NCI-H128 (cell line): ENCODE measurements around the gene SH3D21.

Source experiments
- DNase-seq: peaks from one replicate; lab custom pipeline; 2025; ENCODE audit not compliant: unreplicated experiment; lab: John Stamatoyannopoulos, UW

SH3D21 gene

DNA sequence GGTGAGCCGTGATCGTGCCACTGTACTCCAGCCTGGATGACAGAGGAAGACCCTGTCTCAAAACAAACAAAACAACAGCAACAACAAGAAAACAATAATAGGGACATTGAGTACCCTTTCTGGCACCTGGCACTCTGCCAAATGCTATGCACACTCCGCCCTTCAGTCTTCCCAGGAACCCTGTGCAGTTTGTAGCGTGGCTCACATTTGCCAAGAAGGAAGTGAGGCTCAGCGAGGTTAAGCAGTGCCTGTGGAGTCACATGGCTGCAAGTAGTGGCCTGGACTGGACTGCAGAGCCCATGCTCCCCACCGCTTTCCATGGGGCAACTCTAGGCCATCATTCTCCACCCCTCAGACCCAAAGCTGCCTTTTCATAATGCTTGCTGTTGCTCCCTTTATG, 22.5 kb downstream of the SH3D21 start:
- no peak for DNase-seq

DNA sequence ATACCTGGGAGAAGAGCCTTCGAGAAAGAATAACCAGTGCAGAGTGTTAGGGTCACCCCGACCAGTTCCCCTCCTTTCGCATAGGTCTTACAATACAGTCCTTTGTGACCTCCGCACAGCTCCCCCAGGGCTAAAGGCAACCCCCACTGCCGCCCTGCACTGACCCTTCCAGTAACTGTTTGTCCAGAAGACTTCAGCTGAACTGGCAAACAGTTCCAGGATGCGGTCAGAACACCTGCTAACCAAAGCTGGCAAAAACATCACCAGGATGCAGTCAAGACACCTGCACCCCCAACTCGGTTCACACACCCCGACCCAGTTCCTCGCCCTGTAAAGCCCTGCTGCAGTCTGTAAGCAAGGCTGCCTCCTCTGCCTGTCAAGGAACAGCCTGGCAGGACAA, 23.6 kb downstream of the SH3D21 start:
- DNase-seq: no peak

- DNase-seq: no peak
Measured at GRCh38 chr1:36330940-36331339, 24.8 kb downstream of the SH3D21 start.

- DNase-seq: no peak
Measured at GRCh38 chr1:36337830-36338229, 31.7 kb downstream of the SH3D21 start.

DNA sequence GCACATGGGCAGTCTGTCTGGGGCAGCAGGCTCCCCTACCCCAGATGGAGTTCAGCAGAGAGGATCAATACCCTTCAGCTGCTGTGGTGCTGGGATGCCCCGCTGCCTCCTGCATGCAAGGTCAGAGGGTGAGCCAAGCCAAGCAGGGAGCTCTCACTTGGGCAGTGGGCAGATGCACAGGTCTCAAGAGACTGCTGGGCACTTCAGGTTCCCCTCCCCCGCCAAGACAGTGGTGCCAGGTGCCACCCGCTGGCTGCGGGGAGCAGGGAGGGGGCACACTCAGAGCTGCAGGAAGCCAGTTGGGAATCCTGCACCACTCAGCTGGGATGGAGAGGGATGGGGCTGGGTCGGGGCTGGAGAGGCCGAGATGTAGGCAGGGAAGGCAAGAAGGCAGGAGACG, 33.0 kb downstream of the SH3D21 start:
- DNase-seq: no peak

GRCh38 chr1:36339615-36340014, 33.4 kb downstream of the SH3D21 start:
- no peak for DNase-seq

- no peak for DNase-seq
Measured at GRCh38 chr1:36341626-36342320, 35.6 kb downstream of the SH3D21 start.

DNA sequence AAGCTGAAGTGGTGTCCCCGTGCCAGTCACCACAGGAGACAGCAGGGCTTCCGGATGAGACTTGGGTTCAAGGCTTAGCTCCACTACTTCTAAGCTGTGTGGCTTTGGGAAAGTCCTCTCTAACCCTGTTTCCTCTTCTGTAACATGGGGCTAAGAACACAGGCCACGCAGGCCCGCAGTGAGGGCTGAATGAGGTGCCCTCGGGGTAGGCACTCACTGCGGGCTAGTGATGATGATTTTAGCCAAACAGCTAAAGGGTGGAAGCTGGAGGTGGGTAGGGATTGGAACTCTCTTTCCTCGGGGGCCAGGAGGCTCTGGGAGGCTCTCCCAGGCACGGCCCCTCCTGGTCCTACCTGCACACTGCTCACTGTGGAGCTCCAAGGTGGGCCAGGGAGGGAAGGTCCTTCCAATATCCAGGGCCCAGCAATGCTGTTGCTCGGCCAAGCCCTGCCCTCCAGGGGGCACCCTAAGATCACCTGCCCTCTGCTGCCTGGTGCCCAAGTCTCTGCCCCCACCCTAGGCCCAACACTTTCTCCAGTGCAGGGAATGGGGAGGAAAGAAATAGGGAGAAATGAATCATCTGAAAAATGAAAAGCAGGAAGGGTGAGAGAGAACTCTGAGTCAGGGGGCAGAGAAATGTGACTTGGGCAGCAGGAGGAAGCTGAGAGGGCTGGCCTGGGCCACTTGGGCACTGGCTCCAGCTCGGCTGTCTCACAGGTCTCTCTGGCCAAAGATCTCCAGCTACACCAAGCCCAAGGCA, 36.4 kb downstream of the SH3D21 start:
- DNase-seq: no peak

DNA sequence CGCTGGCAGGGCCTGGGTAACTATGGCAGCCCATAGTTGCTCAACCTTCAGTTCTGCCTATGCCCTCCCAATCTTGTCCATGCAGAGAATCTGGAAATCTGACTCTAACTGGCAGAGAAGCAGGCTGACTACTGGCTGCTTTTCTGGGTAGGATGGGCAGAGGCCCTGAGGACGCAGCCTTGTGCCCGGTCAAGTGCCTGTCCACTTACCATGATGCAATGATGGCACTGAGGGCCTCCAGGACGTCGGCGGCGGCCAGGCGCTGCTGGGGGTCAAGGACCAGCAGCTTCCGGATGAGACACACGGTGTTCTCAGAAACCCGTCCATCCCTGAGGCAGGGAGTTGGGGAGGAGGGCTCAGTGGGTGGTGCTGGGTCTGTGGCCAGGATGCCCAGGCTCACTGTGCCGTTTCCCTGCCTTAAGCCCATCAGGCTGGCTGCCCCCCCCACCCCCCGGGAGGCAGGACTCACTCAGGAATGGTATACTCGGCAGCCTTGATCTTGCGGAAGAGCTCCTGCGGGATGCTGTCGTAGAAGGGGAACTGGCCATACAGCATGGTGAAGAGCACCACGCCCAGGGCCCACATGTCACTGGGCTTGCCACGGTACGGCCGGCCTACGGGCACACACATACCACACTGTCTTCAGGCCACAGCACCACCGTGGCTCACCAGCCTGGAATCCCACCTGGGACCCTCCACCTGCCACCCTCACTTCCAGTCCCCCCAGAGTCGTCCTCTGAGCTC, 37.7 kb downstream of the SH3D21 start:
- no peak for DNase-seq

DNA sequence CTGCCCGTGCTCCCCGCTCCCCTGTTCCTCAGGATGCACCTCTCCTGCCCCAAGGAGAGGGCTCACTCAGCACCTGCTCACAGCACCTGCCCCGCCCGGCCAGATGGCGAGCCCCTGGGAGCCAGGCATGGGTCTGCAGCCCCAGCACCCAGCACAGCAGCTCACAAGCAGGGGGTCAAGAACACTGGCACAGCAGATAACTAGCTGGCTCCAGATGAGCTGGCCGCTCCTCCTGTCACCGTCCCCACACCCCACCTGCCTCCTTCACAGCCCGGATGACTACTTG, 38.2 kb downstream of the SH3D21 start:
- no peak for DNase-seq

DNA sequence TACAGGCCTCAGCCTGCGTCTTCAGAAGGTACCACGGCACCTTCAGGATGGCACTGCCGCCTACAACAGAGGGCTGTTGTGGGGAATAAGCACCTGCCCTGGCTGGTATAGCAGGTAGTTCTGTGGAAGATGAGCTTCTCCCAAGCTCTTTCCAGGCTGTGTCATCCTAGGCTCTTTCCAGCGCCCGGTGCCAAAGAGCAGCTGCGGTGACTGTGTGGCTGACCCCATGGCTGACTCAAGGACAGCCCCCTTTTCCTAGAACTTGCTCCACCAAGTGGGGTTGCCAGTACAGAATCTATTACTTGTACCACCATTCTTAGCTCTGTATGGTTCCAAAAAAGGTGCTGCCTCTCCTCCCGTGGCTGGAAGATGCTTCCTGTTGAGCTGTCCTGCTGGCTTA, 39.2 kb downstream of the SH3D21 start:
- DNase-seq: no peak

GRCh38 chr1:36346741-36347370, 40.7 kb downstream of the SH3D21 start:
- no peak for DNase-seq

DNA sequence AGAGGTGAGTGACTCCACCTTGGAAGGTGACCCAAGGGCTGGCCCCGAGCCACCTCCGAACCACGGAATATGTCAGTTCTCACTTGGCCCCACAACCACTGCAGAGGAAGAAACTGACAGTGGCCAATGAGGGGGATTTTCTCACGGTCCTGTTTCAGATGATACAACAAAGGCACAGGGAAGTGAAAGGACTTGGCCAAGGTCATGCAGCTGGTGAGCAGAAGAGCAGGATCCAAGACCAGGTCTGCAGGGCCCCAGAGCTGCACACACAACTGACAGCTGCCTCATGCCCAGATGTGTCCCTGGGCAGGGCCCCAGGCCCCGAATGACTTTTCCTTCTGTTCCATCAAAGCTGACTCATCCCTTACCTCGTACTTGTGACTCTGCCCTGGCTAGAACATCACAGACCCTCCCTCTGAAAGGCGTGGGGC, 43.1 kb downstream of the SH3D21 start:
- DNase-seq: no peak

GRCh38 chr1:36349839-36350238, 43.7 kb downstream of the SH3D21 start:
- DNase-seq: no peak

- DNase-seq: no peak
Measured at GRCh38 chr1:36350659-36351226, 44.6 kb downstream of the SH3D21 start.

DNA sequence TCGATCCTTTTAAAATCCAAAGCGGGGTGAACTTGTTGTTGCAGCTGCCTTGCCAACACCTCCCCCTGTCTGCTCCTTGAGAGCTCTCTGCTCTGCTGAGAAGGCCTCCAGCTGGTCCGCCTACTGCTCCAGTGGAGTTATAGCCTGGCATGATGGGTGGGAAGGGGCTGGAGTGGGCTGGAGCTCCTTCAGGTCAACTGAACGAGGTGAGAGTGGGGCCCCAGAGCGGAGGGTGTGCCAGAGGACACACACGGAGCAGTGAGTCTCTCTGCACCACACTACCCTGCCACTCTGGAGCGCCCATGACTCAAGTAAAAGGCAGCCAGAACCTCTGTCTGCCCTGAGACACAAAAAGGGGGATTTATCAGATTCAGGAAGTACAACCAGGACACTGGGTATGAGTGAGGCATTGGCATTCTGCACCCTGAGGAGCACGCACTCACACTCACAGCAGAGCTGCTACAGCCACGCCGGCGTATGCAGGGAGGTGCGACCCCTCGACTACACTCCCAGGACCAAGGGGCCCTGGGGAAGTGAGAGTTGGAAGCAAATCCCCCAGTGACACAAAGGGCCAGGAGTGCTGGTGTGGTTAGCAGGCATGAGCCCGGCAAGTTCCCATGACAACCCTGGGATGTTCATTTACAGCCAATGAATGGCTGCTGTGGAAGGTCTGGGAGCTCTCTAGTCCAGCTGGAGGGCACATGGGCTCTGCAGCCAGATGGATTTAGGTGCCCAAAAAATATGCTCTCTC, 45.2 kb downstream of the SH3D21 start:
- no peak for DNase-seq

DNA sequence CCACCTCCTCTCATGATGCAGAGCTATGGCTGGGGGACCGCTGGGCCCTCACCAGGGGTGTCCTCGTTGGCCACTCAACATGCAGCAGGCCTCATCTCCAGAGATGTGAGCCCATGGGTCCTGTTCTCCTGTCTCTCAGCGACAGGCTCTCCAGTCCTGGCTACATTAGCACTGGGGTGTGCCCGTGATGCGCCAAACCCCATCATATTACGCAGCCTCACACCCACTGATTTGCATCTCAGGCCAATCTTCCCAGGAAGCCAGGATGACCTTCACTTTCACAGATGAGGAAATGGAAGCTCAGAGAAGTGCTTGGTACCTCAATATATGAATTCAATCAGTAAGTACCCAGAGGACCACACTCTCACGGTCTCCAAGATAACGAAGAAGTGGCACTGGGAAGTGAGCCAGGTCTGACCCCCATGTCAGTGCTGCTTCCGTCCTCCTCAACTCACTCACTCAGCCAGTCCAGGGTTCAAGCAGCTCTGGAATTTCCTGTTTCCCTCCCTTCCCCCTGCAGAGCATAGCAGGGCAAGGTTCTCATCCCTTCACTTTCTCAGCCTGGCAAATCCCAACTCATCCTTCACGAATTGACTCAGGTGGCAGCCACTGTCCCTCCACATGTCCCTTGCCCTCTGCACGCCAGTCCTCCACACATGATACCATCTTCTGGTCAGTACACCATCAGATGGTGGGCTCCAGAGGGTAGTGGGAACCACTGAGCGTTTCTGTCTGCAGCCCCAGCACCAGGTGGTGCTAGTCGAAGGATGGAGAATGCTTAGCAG, 46.1 kb downstream of the SH3D21 start:
- no peak for DNase-seq

DNA sequence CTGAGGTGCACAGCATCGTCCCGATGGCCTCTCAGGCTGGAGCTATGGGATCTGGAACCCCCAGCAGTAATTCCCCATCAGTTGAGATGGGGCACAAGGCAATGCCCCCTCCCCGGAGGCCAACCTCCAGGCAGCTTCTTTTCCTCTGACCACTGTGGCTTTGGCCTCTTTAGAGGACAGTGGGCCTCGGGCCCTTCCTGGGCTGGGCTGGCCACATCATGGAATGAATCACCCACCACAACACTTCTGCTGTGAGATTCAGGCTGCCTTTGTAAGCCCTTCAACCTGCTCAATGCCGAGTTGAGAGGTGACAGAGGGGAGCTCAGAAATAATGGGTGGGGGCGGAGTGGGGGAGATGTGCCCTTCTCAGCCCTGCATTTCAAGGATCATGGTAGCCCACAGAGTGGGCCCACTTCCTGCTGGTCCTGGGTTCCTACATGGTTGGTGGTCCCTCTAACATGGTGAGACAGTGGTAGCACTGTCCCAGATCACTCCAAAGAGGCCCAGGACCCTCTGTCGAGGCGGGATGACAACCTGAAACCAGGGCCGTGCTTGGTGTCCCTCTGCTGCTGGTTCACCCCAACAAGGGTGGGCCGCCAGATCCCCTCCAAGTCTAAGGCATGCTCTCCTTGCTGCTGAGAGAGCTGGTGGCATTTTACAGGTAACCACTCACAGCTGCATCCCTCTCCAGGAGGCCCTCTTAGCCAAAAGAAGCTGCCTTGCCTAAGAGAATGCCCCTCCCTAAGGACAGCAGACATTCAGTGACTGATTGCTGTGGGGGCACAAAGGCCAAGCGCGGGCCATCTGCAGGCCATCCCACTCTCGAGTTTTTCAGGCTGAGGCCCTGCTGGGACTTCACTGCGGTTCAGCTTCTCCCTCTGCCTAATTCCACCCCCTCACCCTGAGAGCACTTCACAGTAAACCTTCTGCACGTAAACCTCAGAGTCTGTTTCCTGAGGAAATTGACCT, 47.0 kb downstream of the SH3D21 start:
- DNase-seq: no peak

DNA sequence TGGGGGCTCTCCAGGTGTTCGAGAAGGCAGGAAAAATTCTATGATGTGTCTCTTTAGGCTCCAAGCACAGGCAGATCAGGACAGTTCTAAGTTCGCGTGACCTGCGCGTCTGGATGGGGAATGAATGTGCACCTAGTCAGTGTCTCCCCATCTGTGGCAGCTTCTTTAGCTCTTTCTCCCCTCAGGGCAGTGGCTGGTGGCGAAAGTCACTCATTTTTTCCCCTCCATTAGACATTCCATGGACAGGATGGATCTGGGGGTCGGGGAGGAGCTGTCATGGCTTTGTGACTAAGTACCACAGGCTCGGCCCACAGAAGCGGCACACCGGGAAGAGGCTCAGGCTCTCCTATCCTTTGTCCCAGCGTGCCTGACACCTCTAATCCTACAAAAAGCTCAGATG, 48.3 kb downstream of the SH3D21 start:
- DNase-seq: no peak
